Endodermal cell (in vitro differentiated cells): Measurements from ENCODE around the gene MPP7. TPM values are rescaled to one million over a fixed set of nuclear protein-coding genes. Genes with fewer than 3 reads are reported as not detected.

ENCODE experiments used
- DNase-seq: peaks from one replicate; pipeline ENCODE4 v3.0.0-alpha.2; 2017
- H3K27ac ChIP-seq: 2 replicates; pipeline ENCODE4 v1.5.1; 2013; ENCODE audit warnings: mild to moderate bottlenecking, low read depth, low read length, moderate library complexity
- H3K27me3 ChIP-seq: 2 replicates; pipeline ENCODE4 v1.6.1; 2013; ENCODE audit warnings: mild to moderate bottlenecking, low read length, moderate library complexity; ENCODE audit not compliant: insufficient read depth, control insufficient read depth, poor library complexity, severe bottlenecking
- H3K36me3 ChIP-seq: 2 replicates; pipeline ENCODE4 v1.7.0; 2013; ENCODE audit warnings: mild to moderate bottlenecking, low read length, moderate library complexity; ENCODE audit not compliant: control insufficient read depth, insufficient read depth
- H3K4me1 ChIP-seq: one replicate; pipeline ENCODE4 v1.7.0; 2013; ENCODE audit warnings: low read length; ENCODE audit not compliant: control insufficient read depth, insufficient read depth
- H3K4me3 ChIP-seq: 2 replicates; pipeline ENCODE4 v1.5.1; 2013; ENCODE audit warnings: mild to moderate bottlenecking, low read length, moderate library complexity
- H3K9ac ChIP-seq: 2 replicates; pipeline ENCODE4 v1.6.1; 2013; ENCODE audit warnings: mild to moderate bottlenecking, low read length, moderate library complexity; ENCODE audit not compliant: poor library complexity, severe bottlenecking; ENCODE audit errors: extremely low read depth
- H3K9me3 ChIP-seq: 2 replicates; pipeline ENCODE4 v1.6.1; 2013; ENCODE audit warnings: mild to moderate bottlenecking, low read length, moderate library complexity; ENCODE audit not compliant: control insufficient read depth
- H3K27ac Mint-ChIP-seq: 2 replicates; pipeline ENCODE4 v1.8.0; 2020; ENCODE audit warnings: mixed read lengths
- H3K27me3 Mint-ChIP-seq: 2 replicates; pipeline ENCODE4 v1.8.0; 2021; ENCODE audit warnings: mild to moderate bottlenecking, mixed read lengths; ENCODE audit not compliant: insufficient read depth
- H3K36me3 Mint-ChIP-seq: 2 replicates; pipeline ENCODE4 v1.8.0; 2020; ENCODE audit warnings: low read depth, mixed read lengths
- H3K4me1 Mint-ChIP-seq: 2 replicates; pipeline ENCODE4 v1.8.0; 2020; ENCODE audit warnings: mixed read lengths
- H3K4me3 Mint-ChIP-seq: 2 replicates; pipeline ENCODE4 v1.8.0; 2020; ENCODE audit warnings: mild to moderate bottlenecking, moderate library complexity, mixed read lengths
- H3K9me3 Mint-ChIP-seq: 2 replicates; pipeline ENCODE4 v1.8.0; 2020; ENCODE audit warnings: mild to moderate bottlenecking, mixed read lengths
- WGBS, 2 experiments: methylation state at CpG; one replicate each; pipeline versions ENCODE4 v1.1.5 to v1.1.7; 2013; ENCODE audit warnings: missing lambda C conversion rate in 2 of 2, mixed read lengths in 1 of 2; ENCODE audit not compliant: insufficient coverage in 1 of 2, insufficient read length in 1 of 2; 5-methylcytosine and 5-hydroxymethylcytosine counted together
- total RNA-seq, 2 donors: library from RNA; stranded (reverse); fragmentation: NEBNext Ultra II Directional in 1 of 2; extraction: Animal tissue kit (Norgen Biotek cat#: 25700) in 1 of 2; gene quantifications; 2 replicates in 1 of 2; 3 replicates in 1 of 2; pipeline ENCODE4 v1.2.1, GENCODE V29; 2021
- TF ChIP-seq, protein P1 (sequence below): fragments of 200-600 bp; sonication (generic); conservative IDR thresholded peaks from 2 replicates; pipeline ENCODE4 v1.5.0; 2021; ENCODE audit warnings: antibody characterized with exemption, mild to moderate bottlenecking

Gene MPP7
- total RNA-seq, 2 donors from 2014 or later, result 5.5 to 7.7 TPM

DNA sequence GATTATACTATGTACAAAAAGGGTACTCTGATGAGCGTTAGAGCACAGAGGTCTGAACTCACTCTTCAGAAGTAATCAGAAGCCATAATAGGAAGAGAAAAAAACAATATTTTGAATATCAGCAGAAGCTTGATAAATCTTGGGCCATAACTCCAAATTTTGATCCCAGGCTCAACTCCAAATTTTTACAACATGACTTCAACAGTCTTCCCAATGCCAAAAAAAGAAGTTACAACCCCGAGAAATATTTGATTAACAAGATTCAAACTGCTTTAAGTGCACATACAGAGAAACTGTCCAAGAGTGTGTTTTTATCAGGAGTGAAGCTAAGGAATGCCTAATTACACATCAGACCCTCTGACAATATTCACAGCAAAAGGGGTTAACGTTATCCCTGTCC lies 7.5 kb downstream of the MPP7 start:
- no peak for DNase-seq
- Mint-ChIP-seq H3K4me1 (peaks cover 16% of the 10 kb centered on the region), H3K27ac (no peak overlapping the region), H3K9me3 (no peaks in the 10 kb centered on the region), H3K4me3 (no peak overlapping the region), H3K27me3 (peaks cover 93% of the 10 kb centered on the region), H3K36me3 (no peaks in the 10 kb centered on the region)
- 89% methylated on average over 3 of the region's 3 CpGs; no CpG with 5 or more reads in 1 of the 2 experiments for WGBS, 2 experiments
- H3K4me3 ChIP-seq, result no peak overlapping the region
- H3K27ac ChIP-seq, result no peak overlapping the region
- no peaks in the 10 kb centered on the region for H3K4me1 ChIP-seq
- H3K27me3 ChIP-seq, result peaks cover 92% of the 10 kb centered on the region
- no peaks in the 10 kb centered on the region for H3K36me3 ChIP-seq
- H3K9me3 ChIP-seq, result no peaks in the 10 kb centered on the region
- no peak overlapping the region for H3K9ac ChIP-seq
- TF ChIP-seq, protein P1, sequence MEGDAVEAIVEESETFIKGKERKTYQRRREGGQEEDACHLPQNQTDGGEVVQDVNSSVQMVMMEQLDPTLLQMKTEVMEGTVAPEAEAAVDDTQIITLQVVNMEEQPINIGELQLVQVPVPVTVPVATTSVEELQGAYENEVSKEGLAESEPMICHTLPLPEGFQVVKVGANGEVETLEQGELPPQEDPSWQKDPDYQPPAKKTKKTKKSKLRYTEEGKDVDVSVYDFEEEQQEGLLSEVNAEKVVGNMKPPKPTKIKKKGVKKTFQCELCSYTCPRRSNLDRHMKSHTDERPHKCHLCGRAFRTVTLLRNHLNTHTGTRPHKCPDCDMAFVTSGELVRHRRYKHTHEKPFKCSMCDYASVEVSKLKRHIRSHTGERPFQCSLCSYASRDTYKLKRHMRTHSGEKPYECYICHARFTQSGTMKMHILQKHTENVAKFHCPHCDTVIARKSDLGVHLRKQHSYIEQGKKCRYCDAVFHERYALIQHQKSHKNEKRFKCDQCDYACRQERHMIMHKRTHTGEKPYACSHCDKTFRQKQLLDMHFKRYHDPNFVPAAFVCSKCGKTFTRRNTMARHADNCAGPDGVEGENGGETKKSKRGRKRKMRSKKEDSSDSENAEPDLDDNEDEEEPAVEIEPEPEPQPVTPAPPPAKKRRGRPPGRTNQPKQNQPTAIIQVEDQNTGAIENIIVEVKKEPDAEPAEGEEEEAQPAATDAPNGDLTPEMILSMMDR, result no peak

DNA sequence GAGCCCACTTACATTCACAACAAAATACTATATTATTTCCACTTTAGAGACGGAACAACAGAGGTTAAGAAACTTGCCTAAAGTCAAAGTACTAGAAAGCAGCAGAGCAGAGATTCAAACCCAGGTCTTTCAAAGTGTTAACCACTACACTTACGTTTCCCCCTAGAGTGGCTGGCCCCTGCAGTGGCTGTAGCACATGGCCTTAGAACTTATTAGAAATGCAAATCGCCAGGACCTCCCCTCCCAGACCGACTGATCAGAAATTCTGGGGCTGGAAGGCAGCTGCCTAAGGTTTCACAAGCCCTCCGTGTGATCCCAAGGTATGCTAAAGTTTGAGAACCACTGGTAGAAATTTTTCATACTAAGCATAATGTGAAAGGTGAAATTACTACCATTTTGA lies 8.1 kb downstream of the MPP7 start:
- Histone ChIP-seq H3K9ac (no peak overlapping the region), H3K36me3 (no peaks in the 10 kb centered on the region), H3K4me1 (no peaks in the 10 kb centered on the region), H3K9me3 (no peaks in the 10 kb centered on the region), H3K4me3 (no peak overlapping the region), H3K27me3 (peaks cover 97% of the 10 kb centered on the region), H3K27ac (no peak overlapping the region)
- H3K27me3 Mint-ChIP-seq, result peaks cover 95% of the 10 kb centered on the region
- H3K4me3 Mint-ChIP-seq, result no peak overlapping the region
- peaks cover 16% of the 10 kb centered on the region for H3K4me1 Mint-ChIP-seq
- no peaks in the 10 kb centered on the region for H3K36me3 Mint-ChIP-seq
- H3K9me3 Mint-ChIP-seq, result no peaks in the 10 kb centered on the region
- peak; percentile 50 for DNase-seq
- TF ChIP-seq, protein P1, result no peak
- no peak overlapping the region for H3K27ac Mint-ChIP-seq
- 32% methylated on average over 5 of the region's 5 CpGs; no CpG with 5 or more reads in 1 of the 2 experiments for WGBS, 2 experiments

DNA sequence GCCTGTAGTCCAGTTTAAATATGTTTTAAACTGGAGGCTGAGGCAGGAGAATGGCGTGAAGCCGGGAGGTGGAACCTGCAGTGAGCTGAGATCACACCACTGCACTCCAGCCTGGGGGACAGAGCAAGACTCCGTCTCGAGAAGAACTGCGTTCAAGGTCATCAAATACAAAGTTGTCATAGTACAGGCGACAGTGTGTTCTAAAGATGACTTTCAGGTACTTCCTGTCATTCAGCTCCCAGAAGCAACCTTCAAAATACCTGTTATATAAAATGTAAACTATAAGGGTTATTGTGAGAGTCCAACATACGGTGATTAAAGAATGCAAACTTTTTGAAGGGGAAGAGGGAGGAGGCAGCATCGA lies 8.7 kb downstream of the MPP7 start:
- Histone ChIP-seq H3K9ac (no peak overlapping the region), H3K36me3 (no peaks in the 10 kb centered on the region), H3K4me3 (no peak overlapping the region), H3K27ac (no peak overlapping the region), H3K4me1 (no peaks in the 10 kb centered on the region), H3K9me3 (no peaks in the 10 kb centered on the region), H3K27me3 (peaks cover 90% of the 10 kb centered on the region)
- 90 to 95% methylated on average over 6 to 8 of the region's 8 CpGs for WGBS, 2 experiments
- H3K4me1 Mint-ChIP-seq, result peaks cover 16% of the 10 kb centered on the region
- H3K27me3 Mint-ChIP-seq, result peaks cover 94% of the 10 kb centered on the region
- no peaks in the 10 kb centered on the region for H3K36me3 Mint-ChIP-seq
- no peak for DNase-seq
- no peak overlapping the region for H3K27ac Mint-ChIP-seq
- TF ChIP-seq, protein P1, result no peak
- no peak overlapping the region for H3K4me3 Mint-ChIP-seq
- H3K9me3 Mint-ChIP-seq, result no peaks in the 10 kb centered on the region
